HG02798 (cell line): ENCODE measurements around the gene GNA12.
"Not testable (repeated sequence)": the region's sequence is repeated elsewhere in the genome, so short reads cannot be mapped to it uniquely, and the experiment has no call there.

Experiments
- ATAC-seq: cut with Tn5 transposase; IDR thresholded peaks from one replicate; pipeline ENCODE4 v1.9.1; 2021; ENCODE audit warnings: mild to moderate bottlenecking; ENCODE audit not compliant: unreplicated experiment, poor library complexity

GNA12 gene

GRCh38 chr7:2734084-2734686 lies 109.9 kb downstream of the GNA12 start:
- ATAC-seq: no peak

GRCh38 chr7:2732959-2733584 lies 111.0 kb downstream of the GNA12 start:
- ATAC-seq: no peak

GRCh38 chr7:2732388-2732787 lies 111.7 kb downstream of the GNA12 start:
- ATAC-seq: no peak

GRCh38 chr7:2730846-2731770 lies 113.0 kb downstream of the GNA12 start:
- ATAC-seq: no peak

GRCh38 chr7:2729893-2730716 lies 114.0 kb downstream of the GNA12 start:
- no peak for ATAC-seq

GRCh38 chr7:2729031-2729892 lies 114.8 kb downstream of the GNA12 start:
- ATAC-seq: no peak

GRCh38 chr7:2728316-2729030 lies 115.6 kb downstream of the GNA12 start:
- no peak for ATAC-seq

- ATAC-seq: not testable (repeated sequence)
These were observed 116.9 kb downstream of the GNA12 start for GRCh38 chr7:2727206-2727605.

- ATAC-seq: no peak
These were observed 117.6 kb downstream of the GNA12 start for GRCh38 chr7:2726316-2727018.

GRCh38 chr7:2725178-2726105 lies 118.7 kb downstream of the GNA12 start:
- ATAC-seq: no peak

GRCh38 chr7:2724453-2725177 lies 119.5 kb downstream of the GNA12 start:
- ATAC-seq: no peak

- ATAC-seq: not testable (repeated sequence)
These were observed 120.1 kb downstream of the GNA12 start for GRCh38 chr7:2724036-2724435.

- no peak for ATAC-seq
These were observed 120.8 kb downstream of the GNA12 start for GRCh38 chr7:2723138-2723850.

- no peak for ATAC-seq
These were observed 121.5 kb downstream of the GNA12 start for GRCh38 chr7:2722591-2722990.

GRCh38 chr7:2721842-2722241 lies 122.3 kb downstream of the GNA12 start:
- no peak for ATAC-seq

GRCh38 chr7:2720024-2720423 lies 124.1 kb downstream of the GNA12 start:
- no peak for ATAC-seq
